OCI-LY1 (cell line): ENCODE results near the gene SEMA3A.

Source experiments
- H2AFZ ChIP-seq: fragments of 200-600 bp; sonication (generic), shearing (Covaris generic); 2 replicates; pipeline ENCODE4 v1.6.0; 2014; ENCODE audit warnings: antibody characterized with exemption, mild to moderate bottlenecking, low read length
- H3F3A ChIP-seq: fragments of 200-600 bp; sonication (generic), shearing (Covaris generic); 2 replicates; pipeline ENCODE4 v1.6.0; 2014; ENCODE audit warnings: mild to moderate bottlenecking, antibody characterized with exemption, low read length, moderate library complexity; ENCODE audit not compliant: insufficient read depth
- H3K27ac ChIP-seq: fragments of 200-600 bp; sonication (generic); 2 replicates; pipeline ENCODE4 v1.5.1; 2014; ENCODE audit warnings: low read length, mixed run types, mild to moderate bottlenecking, low read depth; ENCODE audit not compliant: poor library complexity, severe bottlenecking
- H3K27me3 ChIP-seq: fragments of 200-600 bp; sonication (generic); 2 replicates; pipeline ENCODE4 v1.6.0; 2014; ENCODE audit warnings: antibody characterized with exemption, mild to moderate bottlenecking, low read length, moderate library complexity; ENCODE audit not compliant: insufficient read depth
- H3K36me3 ChIP-seq: fragments of 200-600 bp; sonication (generic); 2 replicates; pipeline ENCODE4 v1.6.1; 2014; ENCODE audit warnings: mild to moderate bottlenecking, antibody characterized with exemption, low read length, moderate library complexity, mixed read lengths; ENCODE audit not compliant: insufficient read depth
- H3K4me1 ChIP-seq: fragments of 200-600 bp; sonication (generic); 2 replicates; pipeline ENCODE4 v1.5.1; 2014; ENCODE audit warnings: mild to moderate bottlenecking, low read length, moderate library complexity; ENCODE audit not compliant: insufficient read depth, severe bottlenecking
- H3K4me2 ChIP-seq: fragments of 200-600 bp; sonication (generic), shearing (Covaris generic); 2 replicates; pipeline ENCODE4 v1.6.1; 2014; ENCODE audit warnings: low read length
- H3K4me3 ChIP-seq: fragments of 200-600 bp; sonication (generic); 2 replicates; pipeline ENCODE4 v1.5.1; 2014; ENCODE audit warnings: low read length, low read depth, mild to moderate bottlenecking, mixed read lengths; ENCODE audit not compliant: poor library complexity, severe bottlenecking
- H3K79me2 ChIP-seq: fragments of 200-600 bp; shearing (Covaris generic); 2 replicates; pipeline ENCODE4 v1.6.1; 2016; ENCODE audit warnings: mixed run types, low read length, mixed read lengths; ENCODE audit not compliant: insufficient read depth
- H3K9ac ChIP-seq: fragments of 200-600 bp; sonication (generic), shearing (Covaris generic); 2 replicates; pipeline ENCODE4 v1.6.1; 2014; ENCODE audit warnings: mild to moderate bottlenecking, low read length, mixed read lengths
- H3K9me2 ChIP-seq: fragments of 200-600 bp; sonication (generic), shearing (Covaris generic); 2 replicates; pipeline ENCODE4 v1.6.1; 2014; ENCODE audit warnings: low read depth, mild to moderate bottlenecking, low read length, mixed read lengths
- H3K9me3 ChIP-seq: fragments of 200-600 bp; shearing (Covaris generic); 2 replicates; pipeline ENCODE4 v1.6.1; 2014; ENCODE audit warnings: low read length, mixed read lengths
- H4K20me1 ChIP-seq: fragments of 200-600 bp; sonication (generic), shearing (Covaris generic); 2 replicates; pipeline ENCODE4 v1.6.0; 2016; ENCODE audit warnings: mild to moderate bottlenecking, low read length; ENCODE audit not compliant: insufficient read depth
- CTCF ChIP-seq: fragments of 200-600 bp; sonication (generic), shearing (Covaris generic); IDR thresholded peaks from 2 replicates; pipeline ENCODE4 v1.5.1; 2017; ENCODE audit warnings: mild to moderate bottlenecking, antibody characterized with exemption, low read length, moderate library complexity, mixed read lengths
- EZH2 ChIP-seq: fragments of 200-600 bp; sonication (generic), shearing (Covaris generic); IDR thresholded peaks from 2 replicates; pipeline ENCODE4 v1.8.0; 2017; ENCODE audit warnings: borderline replicate concordance, mixed run types, mild to moderate bottlenecking, antibody characterized with exemption, low read length, moderate library complexity, mixed read lengths

The SEMA3A gene

GRCh38 chr7:84047085-84047484, 147.5 kb downstream of the SEMA3A start:
- Histone ChIP-seq H3K27ac (no peak overlapping the region), H3K4me1 (no peaks in the 10 kb centered on the region)
- no peak for TF ChIP-seq EZH2
- TF ChIP-seq CTCF, result no peak

GRCh38 chr7:84044834-84045233, 149.8 kb downstream of the SEMA3A start:
- peaks cover 3% of the 10 kb centered on the region; the same call in 1 of the 2 replicates for H3K9me2 ChIP-seq
- H3K27me3 ChIP-seq, result no peaks in the 10 kb centered on the region
- no peaks in the 10 kb centered on the region for H3K9me3 ChIP-seq
- H3K27ac ChIP-seq, result no peak overlapping the region
- H3K4me1 ChIP-seq, result no peaks in the 10 kb centered on the region
- H4K20me1 ChIP-seq, result 0 out of 2 replicates have a peak, but pooled peaks cover 3% of the 10 kb centered on the region
- H3K4me2 ChIP-seq, result no peak overlapping the region
- no peak overlapping the region for H3K4me3 ChIP-seq
- H3K36me3 ChIP-seq, result no peaks in the 10 kb centered on the region
- H3F3A ChIP-seq, result no peaks in the 10 kb centered on the region
- H3K79me2 ChIP-seq, result no peaks in the 10 kb centered on the region
- no peak overlapping the region for H3K9ac ChIP-seq
- TF ChIP-seq CTCF (no peak), EZH2 (no peak)
- H2AFZ ChIP-seq, result no peak overlapping the region

More at GRCh38 chr7:84047085-84047484, 147.5 kb downstream of the SEMA3A start:
- Histone ChIP-seq H3K36me3 (no peaks in the 10 kb centered on the region), H3K4me2 (no peak overlapping the region), H2AFZ (no peak overlapping the region; the same call in 1 of the 2 replicates), H3K9me3 (no peaks in the 10 kb centered on the region), H3K27me3 (no peaks in the 10 kb centered on the region), H3K9ac (no peak overlapping the region), H3K4me3 (no peak overlapping the region), H3F3A (no peaks in the 10 kb centered on the region), H3K79me2 (no peaks in the 10 kb centered on the region), H4K20me1 (0 out of 2 replicates have a peak, but pooled peaks cover 3% of the 10 kb centered on the region), H3K9me2 (peaks cover 3% of the 10 kb centered on the region; the same call in 1 of the 2 replicates)

GRCh38 chr7:84043661-84044191, 150.9 kb downstream of the SEMA3A start:
- Histone ChIP-seq H3K9me3 (no peaks in the 10 kb centered on the region), H4K20me1 (0 out of 2 replicates have a peak, but pooled peaks cover 3% of the 10 kb centered on the region), H3K9ac (no peak overlapping the region), H3K4me3 (no peak overlapping the region), H3K4me1 (no peaks in the 10 kb centered on the region), H3K9me2 (peaks cover 1% of the 10 kb centered on the region; the same call in 1 of the 2 replicates), H3K4me2 (no peak overlapping the region), H3F3A (no peaks in the 10 kb centered on the region), H3K79me2 (no peaks in the 10 kb centered on the region), H3K27me3 (no peaks in the 10 kb centered on the region), H3K36me3 (no peaks in the 10 kb centered on the region), H2AFZ (no peak overlapping the region), H3K27ac (no peak overlapping the region)
- TF ChIP-seq CTCF, result no peak
- no peak for TF ChIP-seq EZH2
